OCI-LY3 (cell line): ENCODE data around the gene CAMK2G.
A peak's percentile ranks its signal among the peaks of the same experiment; 100 is the strongest.

Source experiments
- H2AFZ ChIP-seq: fragments of 200-600, 300-600 bp; shearing (Covaris generic); 2 replicates; pipeline ENCODE4 v1.6.0; 2014; ENCODE audit warnings: antibody characterized with exemption, low read depth, low read length
- H3K27ac ChIP-seq: fragments of 200-600, 300-600 bp; sonication (generic); 2 replicates; pipeline ENCODE4 v1.5.1; 2014; ENCODE audit warnings: mild to moderate bottlenecking, low read length, moderate library complexity, mixed read lengths
- H3K27me3 ChIP-seq: fragments of 200-600, 300-600 bp; sonication (generic); 2 replicates; pipeline ENCODE4 v1.6.1; 2014; ENCODE audit warnings: low read depth, low read length, mixed read lengths
- H3K36me3 ChIP-seq: fragments of 200-600, 300-600 bp; sonication (generic); replicated peaks from 2 replicates; pipeline ENCODE3; 2014; ENCODE audit warnings: low read depth, low read length, mixed read lengths
- H3K4me1 ChIP-seq: fragments of 300-600, 200-600 bp; sonication (generic); 2 replicates; pipeline ENCODE4 v1.6.1; 2014; ENCODE audit warnings: low read length, mixed read lengths
- H3K4me2 ChIP-seq: fragments of 200-600, 300-600 bp; sonication (generic); 2 replicates; pipeline ENCODE4 v1.6.1; 2014; ENCODE audit warnings: low read length, mixed read lengths
- H3K4me3 ChIP-seq: fragments of 300-600, 200-600 bp; sonication (generic); 2 replicates; pipeline ENCODE4 v1.5.1; 2014; ENCODE audit warnings: antibody characterized with exemption, mild to moderate bottlenecking, low read length, moderate library complexity
- H3K79me2 ChIP-seq: fragments of 300-600, 200-600 bp; shearing (Covaris generic); 2 replicates; pipeline ENCODE4 v1.6.1; 2014; ENCODE audit warnings: mild to moderate bottlenecking, low read length, mixed read lengths
- H3K9ac ChIP-seq: fragments of 300-600, 200-600 bp; shearing (Covaris generic); 2 replicates; pipeline ENCODE4 v1.6.0; 2014; ENCODE audit warnings: mild to moderate bottlenecking, low read length, moderate library complexity
- H3K9me3 ChIP-seq: fragments of 200-600, 300-600 bp; shearing (Covaris generic); 2 replicates; pipeline ENCODE4 v1.6.1; 2014; ENCODE audit warnings: low read length, mixed read lengths; ENCODE audit not compliant: insufficient read depth
- H4K20me1 ChIP-seq: fragments of 200-600, 300-600 bp; sonication (generic); 2 replicates; pipeline ENCODE4 v1.6.1; 2016; ENCODE audit warnings: low read length, mixed read lengths; ENCODE audit not compliant: insufficient read depth
- EZH2phosphoT487 ChIP-seq: fragments of 200-600 bp; shearing (Covaris generic); IDR thresholded peaks from 2 replicates; pipeline ENCODE4 v1.6.1; 2018; ENCODE audit warnings: antibody characterized with exemption, mixed run types, low read depth
- TF ChIP-seq, protein P1 (sequence below): fragments of 200-600, 300-600 bp; sonication (generic); IDR thresholded peaks from 2 replicates; pipeline ENCODE4 v1.5.1; 2014; ENCODE audit warnings: antibody characterized with exemption, low read length, low read depth

CAMK2G gene

GRCh38 chr10:73785211-73785720, 89.1 kb downstream of the CAMK2G start, which contains the start of gene ZSWIM8:
Gene ZSWIM8 (plus strand): TSS chr10:73785606. CDS start chr10:73785879, 273 bp downstream.
- Histone ChIP-seq H3K27me3 (no peaks in the 10 kb centered on the region), H2AFZ (peak within 1 kb of the TSS; percentile 69; the same call in 1 of the 2 replicates), H3K9me3 (no peaks in the 10 kb centered on the region), H3K27ac (peak within 1 kb of the TSS; percentile 68), H3K36me3 (peaks cover 3% of the 10 kb centered on the region), H3K4me3 (peak within 1 kb of the TSS; percentile 93), H4K20me1 (no peaks in the 10 kb centered on the region), H3K4me1 (peaks cover 24% of the 10 kb centered on the region), H3K4me2 (peak within 1 kb of the TSS; percentile 92), H3K9ac (peak within 1 kb of the TSS; percentile 76), H3K79me2 (peaks cover 60% of the 10 kb centered on the region)
- TF ChIP-seq EZH2phosphoT487 = no peak
- TF ChIP-seq, protein P1, sequence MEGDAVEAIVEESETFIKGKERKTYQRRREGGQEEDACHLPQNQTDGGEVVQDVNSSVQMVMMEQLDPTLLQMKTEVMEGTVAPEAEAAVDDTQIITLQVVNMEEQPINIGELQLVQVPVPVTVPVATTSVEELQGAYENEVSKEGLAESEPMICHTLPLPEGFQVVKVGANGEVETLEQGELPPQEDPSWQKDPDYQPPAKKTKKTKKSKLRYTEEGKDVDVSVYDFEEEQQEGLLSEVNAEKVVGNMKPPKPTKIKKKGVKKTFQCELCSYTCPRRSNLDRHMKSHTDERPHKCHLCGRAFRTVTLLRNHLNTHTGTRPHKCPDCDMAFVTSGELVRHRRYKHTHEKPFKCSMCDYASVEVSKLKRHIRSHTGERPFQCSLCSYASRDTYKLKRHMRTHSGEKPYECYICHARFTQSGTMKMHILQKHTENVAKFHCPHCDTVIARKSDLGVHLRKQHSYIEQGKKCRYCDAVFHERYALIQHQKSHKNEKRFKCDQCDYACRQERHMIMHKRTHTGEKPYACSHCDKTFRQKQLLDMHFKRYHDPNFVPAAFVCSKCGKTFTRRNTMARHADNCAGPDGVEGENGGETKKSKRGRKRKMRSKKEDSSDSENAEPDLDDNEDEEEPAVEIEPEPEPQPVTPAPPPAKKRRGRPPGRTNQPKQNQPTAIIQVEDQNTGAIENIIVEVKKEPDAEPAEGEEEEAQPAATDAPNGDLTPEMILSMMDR = no peak

DNA sequence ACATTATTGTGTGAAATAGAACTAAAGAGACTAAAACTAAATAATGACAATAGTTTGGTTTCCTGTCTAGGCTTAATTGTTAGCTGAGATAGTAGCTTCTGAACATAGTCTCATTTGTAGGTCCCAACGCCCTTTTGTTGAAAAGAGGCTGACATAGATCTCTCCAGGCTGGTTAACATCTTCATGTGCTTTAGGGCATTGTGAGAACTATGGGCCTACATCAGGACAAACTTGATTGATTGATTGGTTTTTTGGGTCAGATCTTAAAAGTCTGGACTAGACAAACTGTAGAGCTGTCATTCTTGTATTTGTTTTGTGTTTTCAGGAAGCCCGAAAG, 91.6 kb downstream of the CAMK2G start:
- Histone ChIP-seq H3K4me1 (peaks cover 30% of the 10 kb centered on the region), H3K4me2 (peak overlapping the region; percentile 93)

GRCh38 chr10:73781879-73782748, 92.2 kb downstream of the CAMK2G start, which contains the start of gene CHCHD1:
Gene CHCHD1 (plus strand): TSS chr10:73782048. CDS start chr10:73782076, 28 bp downstream.
- Histone ChIP-seq H3K27ac (peak within 1 kb of the TSS; percentile 51), H3K79me2 (peaks cover 67% of the 10 kb centered on the region), H3K9me3 (no peaks in the 10 kb centered on the region), H3K4me1 (peaks cover 30% of the 10 kb centered on the region), H3K36me3 (peaks cover 6% of the 10 kb centered on the region), H3K9ac (peak within 1 kb of the TSS; percentile 73), H3K27me3 (no peaks in the 10 kb centered on the region), H3K4me2 (peak within 1 kb of the TSS; percentile 93), H4K20me1 (no peaks in the 10 kb centered on the region), H3K4me3 (peak within 1 kb of the TSS; percentile 97), H2AFZ (peak within 1 kb of the TSS; percentile 58; the same call in 1 of the 2 replicates)
- no peak for TF ChIP-seq EZH2phosphoT487
- TF ChIP-seq, protein P1 = no peak

More for the DNA sequence above, 91.6 kb downstream of the CAMK2G start:
- TF ChIP-seq EZH2phosphoT487 = no peak
- TF ChIP-seq, protein P1 = no peak
- H3K36me3 ChIP-seq = peaks cover 6% of the 10 kb centered on the region
- H3K27ac ChIP-seq = peak overlapping the region; percentile 51; the same call in 1 of the 2 replicates
- no peaks in the 10 kb centered on the region for H3K27me3 ChIP-seq
- H3K9ac ChIP-seq = peak overlapping the region; percentile 73
- no peak overlapping the region for H2AFZ ChIP-seq
- peaks cover 66% of the 10 kb centered on the region for H3K79me2 ChIP-seq
- no peaks in the 10 kb centered on the region for H4K20me1 ChIP-seq
- no peaks in the 10 kb centered on the region for H3K9me3 ChIP-seq
- peak overlapping the region; percentile 97 for H3K4me3 ChIP-seq

DNA sequence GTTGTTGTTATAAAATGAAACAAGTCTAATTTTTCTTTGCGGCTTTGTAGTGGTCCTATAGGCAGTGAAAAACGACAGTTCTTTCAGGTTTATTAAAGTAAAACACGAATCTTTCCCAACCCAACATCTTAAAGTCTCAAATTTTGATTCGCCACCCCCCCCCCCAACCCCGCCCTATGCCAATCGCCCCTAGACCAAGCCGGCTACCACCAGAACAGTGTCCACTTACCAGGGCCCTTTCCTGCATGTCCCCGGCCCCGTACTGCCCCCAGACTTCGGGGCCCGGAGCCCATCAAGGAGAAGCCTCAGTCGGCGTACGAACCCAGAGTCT, 92.8 kb downstream of the CAMK2G start:
- peaks cover 9% of the 10 kb centered on the region for H3K36me3 ChIP-seq
- no peaks in the 10 kb centered on the region for H3K27me3 ChIP-seq
- H3K9ac ChIP-seq = peak overlapping the region; percentile 73
- H3K4me2 ChIP-seq = peak overlapping the region; percentile 93
- peak overlapping the region; percentile 97 for H3K4me3 ChIP-seq
- H4K20me1 ChIP-seq = no peaks in the 10 kb centered on the region
- peak overlapping the region; percentile 51 for H3K27ac ChIP-seq
- TF ChIP-seq, protein P1 = no peak
- TF ChIP-seq EZH2phosphoT487 = no peak
- peaks cover 28% of the 10 kb centered on the region for H3K4me1 ChIP-seq
- peaks cover 68% of the 10 kb centered on the region for H3K79me2 ChIP-seq
- no peaks in the 10 kb centered on the region for H3K9me3 ChIP-seq
- H2AFZ ChIP-seq = peak overlapping the region; percentile 32; the same call in 1 of the 2 replicates
